Trophoblast cell (in vitro differentiated cells and primary cell): Measurements from ENCODE around the gene SRGAP3.

Source experiments
- DNase-seq, 2 donors: peaks; one replicate each; pipeline ENCODE4 v3.0.0-alpha.2; 2016
- H2AFZ ChIP-seq: 2 replicates; pipeline ENCODE4 v1.6.1; 2013; ENCODE audit warnings: low read length, moderate library complexity, mild to moderate bottlenecking; ENCODE audit not compliant: insufficient read depth, poor library complexity
- H2AK5ac ChIP-seq: 2 replicates; pipeline ENCODE4 v1.6.1; 2013; ENCODE audit warnings: mild to moderate bottlenecking, low read length
- H2BK120ac ChIP-seq: 2 replicates; pipeline ENCODE4 v1.6.1; 2013; ENCODE audit warnings: low read length, mild to moderate bottlenecking, moderate library complexity; ENCODE audit not compliant: insufficient read depth, poor library complexity
- H2BK12ac ChIP-seq: 2 replicates; pipeline ENCODE4 v1.6.1; 2013; ENCODE audit warnings: mild to moderate bottlenecking, low read length, moderate library complexity
- H2BK5ac ChIP-seq: 2 replicates; pipeline ENCODE4 v1.6.1; 2013; ENCODE audit warnings: low read length, low read depth, moderate library complexity, mild to moderate bottlenecking; ENCODE audit not compliant: poor library complexity
- H3K14ac ChIP-seq: 2 replicates; pipeline ENCODE4 v1.6.1; 2013; ENCODE audit warnings: mild to moderate bottlenecking, low read length
- H3K18ac ChIP-seq: 2 replicates; pipeline ENCODE4 v1.6.1; 2013; ENCODE audit warnings: mild to moderate bottlenecking, low read length
- H3K23ac ChIP-seq: 2 replicates; pipeline ENCODE4 v1.6.1; 2013; ENCODE audit warnings: low read length
- H3K27ac ChIP-seq: 2 replicates; pipeline ENCODE4 v1.5.1; 2013; ENCODE audit warnings: low read depth, mild to moderate bottlenecking, inconsistent platforms, low read length, moderate library complexity
- H3K27me3 ChIP-seq: 2 replicates; pipeline ENCODE4 v1.6.1; 2013; ENCODE audit warnings: inconsistent platforms, mild to moderate bottlenecking, low read length, moderate library complexity; ENCODE audit not compliant: insufficient read depth
- H3K36me3 ChIP-seq, 2 experiments: 1 replicate in 1 of 2; 2 replicates in 1 of 2; pipeline ENCODE4 v1.6.1; 2013; ENCODE audit warnings: low read length in 2 of 2, mild to moderate bottlenecking in 2 of 2, moderate library complexity in 1 of 2; ENCODE audit not compliant: insufficient read depth in 2 of 2, control insufficient read depth in 1 of 2
- H3K4ac ChIP-seq: 2 replicates; pipeline ENCODE4 v1.6.1; 2013; ENCODE audit warnings: low read depth, mild to moderate bottlenecking, low read length, moderate library complexity
- H3K4me1 ChIP-seq, 2 experiments: 1 replicate in 1 of 2; 2 replicates in 1 of 2; pipeline ENCODE4 v1.6.1; 2013; ENCODE audit warnings: low read length in 2 of 2, mild to moderate bottlenecking in 2 of 2, moderate library complexity in 1 of 2; ENCODE audit not compliant: insufficient read depth in 2 of 2, control insufficient read depth in 1 of 2
- H3K4me2 ChIP-seq: 2 replicates; pipeline ENCODE4 v1.6.1; 2013; ENCODE audit warnings: inconsistent platforms, mild to moderate bottlenecking, low read length, moderate library complexity
- H3K4me3 ChIP-seq: 2 replicates; pipeline ENCODE4 v1.5.1; 2013; ENCODE audit warnings: mild to moderate bottlenecking, low read depth, low read length, inconsistent platforms
- H3K79me1 ChIP-seq: one replicate; pipeline ENCODE4 v1.6.1; 2013; ENCODE audit warnings: low read length
- H3K79me2 ChIP-seq: 2 replicates; pipeline ENCODE4 v1.6.1; 2013; ENCODE audit warnings: low read length, mild to moderate bottlenecking; ENCODE audit not compliant: control insufficient read depth, insufficient read depth, poor library complexity
- H3K9ac ChIP-seq: 2 replicates; pipeline ENCODE4 v1.6.1; 2013; ENCODE audit warnings: mild to moderate bottlenecking, low read length
- H3K9me3 ChIP-seq: 2 replicates; pipeline ENCODE4 v1.6.1; 2013; ENCODE audit warnings: low read depth, mild to moderate bottlenecking, control low read depth, inconsistent platforms, low read length; ENCODE audit not compliant: insufficient read depth
- H4K12ac ChIP-seq: 2 replicates; pipeline ENCODE4 v1.6.1; 2013; ENCODE audit warnings: low read depth, mild to moderate bottlenecking, low read length, moderate library complexity
- H4K8ac ChIP-seq: 2 replicates; pipeline ENCODE4 v1.6.1; 2013; ENCODE audit warnings: low read depth, mild to moderate bottlenecking, low read length, moderate library complexity
- H4K91ac ChIP-seq: one replicate; pipeline ENCODE4 v1.6.1; 2013; ENCODE audit warnings: low read depth, mild to moderate bottlenecking, low read length, moderate library complexity
- WGBS: extraction: QIAGEN DNeasy Blood & Tissue Kit; methylation state at CpG from one replicate; pipeline ENCODE4 v1.1.7; 2013; ENCODE audit warnings: missing lambda C conversion rate; ENCODE audit not compliant: insufficient read length, insufficient coverage; ENCODE audit errors: extremely low coverage; 5-methylcytosine and 5-hydroxymethylcytosine counted together

The SRGAP3 gene

GRCh38 chr3:9175421-9175820, 74.0 kb downstream of the SRGAP3 start:
- H3K4me3 ChIP-seq, result no peak overlapping the region
- no peaks in the 10 kb centered on the region for H3K79me2 ChIP-seq
- no peak overlapping the region for H3K4ac ChIP-seq
- no peak overlapping the region for H2BK120ac ChIP-seq
- H4K12ac ChIP-seq, result no peak overlapping the region
- H4K91ac ChIP-seq, result no peak overlapping the region
- H3K14ac ChIP-seq, result no peak overlapping the region
- H3K36me3 ChIP-seq, result no peaks in the 10 kb centered on the region
- H3K79me1 ChIP-seq, result no peaks in the 10 kb centered on the region
- no peak overlapping the region for H3K27ac ChIP-seq
- no peak overlapping the region for H3K4me2 ChIP-seq
- no peak overlapping the region for H2AK5ac ChIP-seq
- H3K9ac ChIP-seq, result no peak overlapping the region
- H2BK12ac ChIP-seq, result no peak overlapping the region
- peaks cover 2 to 6% of the 10 kb centered on the region in 2 experiments for H3K4me1 ChIP-seq
- H2BK5ac ChIP-seq, result no peak overlapping the region
- H3K27me3 ChIP-seq, result no peaks in the 10 kb centered on the region
- H3K9me3 ChIP-seq, result no peaks in the 10 kb centered on the region
- no CpG with 5 or more reads among the region's 5 CpGs for WGBS
- H4K8ac ChIP-seq, result no peak overlapping the region
- H2AFZ ChIP-seq, result no peak overlapping the region
- peak; percentile 51 to 66 for DNase-seq
- no peak overlapping the region for H3K18ac ChIP-seq
- H3K23ac ChIP-seq, result no peak overlapping the region

GRCh38 chr3:9173445-9173844, 76.0 kb downstream of the SRGAP3 start:
- Histone ChIP-seq H3K79me1 (no peaks in the 10 kb centered on the region), H4K12ac (no peak overlapping the region), H3K79me2 (no peaks in the 10 kb centered on the region), H3K27ac (no peak overlapping the region), H3K4me3 (no peak overlapping the region), H3K36me3 (no peaks in the 10 kb centered on the region), H2AFZ (no peak overlapping the region), H3K23ac (no peak overlapping the region), H3K4ac (no peak overlapping the region), H3K18ac (no peak overlapping the region), H4K91ac (no peak overlapping the region), H2BK12ac (no peak overlapping the region), H2BK120ac (no peak overlapping the region), H3K4me1 (peaks cover 2 to 4% of the 10 kb centered on the region in 2 experiments), H3K27me3 (no peaks in the 10 kb centered on the region), H4K8ac (no peak overlapping the region), H2BK5ac (no peak overlapping the region), H3K9ac (no peak overlapping the region), H3K14ac (no peak overlapping the region), H3K4me2 (no peak overlapping the region), H3K9me3 (no peaks in the 10 kb centered on the region), H2AK5ac (no peak overlapping the region)
- DNase-seq, result no peak
- no CpG with 5 or more reads among the region's 5 CpGs for WGBS

- no peak overlapping the region for H3K23ac ChIP-seq
- no peak overlapping the region for H3K27ac ChIP-seq
- no peak overlapping the region for H2AK5ac ChIP-seq
- H2AFZ ChIP-seq, result no peak overlapping the region
- H3K36me3 ChIP-seq, result no peaks in the 10 kb centered on the region
- no peak overlapping the region for H4K12ac ChIP-seq
- no peaks in the 10 kb centered on the region for H3K9me3 ChIP-seq
- no peak overlapping the region for H3K9ac ChIP-seq
- H3K4me1 ChIP-seq, result peaks cover 2 to 4% of the 10 kb centered on the region in 2 experiments
- H4K8ac ChIP-seq, result no peak overlapping the region
- no peaks in the 10 kb centered on the region for H3K27me3 ChIP-seq
- H4K91ac ChIP-seq, result no peak overlapping the region
- no peak overlapping the region for H3K18ac ChIP-seq
- H3K4ac ChIP-seq, result no peak overlapping the region
- no peak overlapping the region for H2BK12ac ChIP-seq
- no peak overlapping the region for H3K4me2 ChIP-seq
- no peak for DNase-seq
- no peaks in the 10 kb centered on the region for H3K79me1 ChIP-seq
- H3K79me2 ChIP-seq, result no peaks in the 10 kb centered on the region
- H2BK5ac ChIP-seq, result no peak overlapping the region
- no CpG with 5 or more reads among the region's 11 CpGs for WGBS
- H3K4me3 ChIP-seq, result no peak overlapping the region
- H3K14ac ChIP-seq, result no peak overlapping the region
- no peak overlapping the region for H2BK120ac ChIP-seq
Measured at GRCh38 chr3:9172851-9173321, 76.6 kb downstream of the SRGAP3 start.

GRCh38 chr3:9170851-9171160, 78.6 kb downstream of the SRGAP3 start:
- Histone ChIP-seq H3K23ac (no peak overlapping the region), H3K9me3 (no peaks in the 10 kb centered on the region), H2BK12ac (no peak overlapping the region), H3K4ac (no peak overlapping the region), H3K79me2 (no peaks in the 10 kb centered on the region), H3K4me3 (peak overlapping the region; percentile 50), H3K18ac (no peak overlapping the region), H2AK5ac (peak overlapping the region; percentile 18), H2BK120ac (no peak overlapping the region), H3K27ac (no peak overlapping the region), H3K79me1 (no peaks in the 10 kb centered on the region), H2AFZ (no peak overlapping the region), H3K4me1 (peaks cover 2 to 4% of the 10 kb centered on the region in 2 experiments), H3K36me3 (no peaks in the 10 kb centered on the region), H3K14ac (no peak overlapping the region), H4K91ac (no peak overlapping the region), H3K9ac (no peak overlapping the region), H3K4me2 (no peak overlapping the region), H4K8ac (peak overlapping the region; percentile 32), H4K12ac (no peak overlapping the region), H2BK5ac (no peak overlapping the region), H3K27me3 (no peaks in the 10 kb centered on the region)
- DNase-seq, result no peak
- WGBS, result no CpG with 5 or more reads among the region's 5 CpGs
